H1 (cell line): Measurements from ENCODE around the gene EHBP1. TPM values are rescaled to one million over a fixed set of nuclear protein-coding genes. Genes with fewer than 3 reads are reported as not detected.

ENCODE experiments used
- CHD2 ChIP-seq: IDR thresholded peaks from 2 replicates; pipeline ENCODE4 v1.6.1; 2012; ENCODE audit warnings: low read length, improper control_type of control experiment
- CHD7 ChIP-seq: fragments of 300-600 bp; sonication (generic); IDR thresholded peaks from 2 replicates; pipeline ENCODE4 v1.7.1; 2012; ENCODE audit warnings: low read length, moderate library complexity, mild to moderate bottlenecking, inconsistent platforms; ENCODE audit not compliant: insufficient replicate concordance
- EGR1 ChIP-seq: IDR thresholded peaks from 2 replicates; pipeline ENCODE4 v1.6.1; 2011; ENCODE audit warnings: low read depth, low read length, borderline replicate concordance
- FOSL1 ChIP-seq: IDR thresholded peaks from 2 replicates; pipeline ENCODE4 v1.6.1; 2011; ENCODE audit warnings: mild to moderate bottlenecking, low read depth, low read length, moderate library complexity; ENCODE audit not compliant: insufficient read depth
- GABPA ChIP-seq: IDR thresholded peaks from 2 replicates; pipeline ENCODE4 v1.6.1; 2011; ENCODE audit warnings: mild to moderate bottlenecking, low read length, moderate library complexity, borderline replicate concordance; ENCODE audit not compliant: insufficient read depth
- GTF2F1 ChIP-seq: IDR thresholded peaks from 2 replicates; pipeline ENCODE4 v1.6.1; 2012; ENCODE audit warnings: low read depth, low read length, improper control_type of control experiment, borderline replicate concordance
- POLR2A ChIP-seq, 2 experiments: IDR thresholded peaks; 1 replicate in 1 of 2; 2 replicates in 1 of 2; pipeline ENCODE4 v1.6.1; 2011; ENCODE audit warnings: low read depth in 2 of 2, low read length in 2 of 2, mild to moderate bottlenecking in 2 of 2; ENCODE audit errors: control extremely low read depth in 1 of 2
- RBBP5 ChIP-seq: IDR thresholded peaks from 2 replicates; pipeline ENCODE4 v1.7.1; 2012; ENCODE audit warnings: low read depth, mild to moderate bottlenecking, inconsistent platforms, low read length, moderate library complexity, borderline replicate concordance
- RFX5 ChIP-seq: IDR thresholded peaks from 2 replicates; pipeline ENCODE4 v1.6.1; 2011; ENCODE audit warnings: low read depth, low read length, improper control_type of control experiment, borderline replicate concordance
- SAP30 ChIP-seq: fragments of 300-600 bp; sonication (generic); IDR thresholded peaks from 2 replicates; pipeline ENCODE4 v1.7.1; 2012; ENCODE audit warnings: low read length, moderate library complexity, mild to moderate bottlenecking, inconsistent platforms; ENCODE audit not compliant: insufficient read depth, insufficient replicate concordance
- SRF ChIP-seq: IDR thresholded peaks from 2 replicates; pipeline ENCODE4 v1.6.1; 2011; ENCODE audit warnings: mild to moderate bottlenecking, low read depth, low read length, moderate library complexity
- polyA plus RNA-seq, 7 experiments: library from polyadenylated mRNA; depleted of rRNA in 3 of 7; stranded (reverse) in 5 of 7; unstranded in 2 of 7; fragments of >200 nt in 5 of 7; fragments of 200-250 nt in 2 of 7; gene quantifications; 1 replicate in 5 of 7; 2 replicates in 1 of 7; 4 replicates in 1 of 7; pipeline versions ENCODE4 v1.2.1 to v1.2.3, GENCODE V29; 2011 to 2013; ENCODE audit warnings: missing spikeins in 2 of 7, mixed read lengths in 2 of 7
- total RNA-seq: library from RNA; stranded (reverse); fragmentation: NEBNext Ultra II Directional; extraction: Animal tissue kit (Norgen Biotek cat#: 25700); gene quantifications from 2 replicates; pipeline ENCODE4 v1.2.1, GENCODE V29; 2021

EHBP1 gene
- total and polyA plus RNA-seq, 2 of the 8 experiments (the other 6 are each of a cell fraction or from before 2014, with no cell fraction given), result 12.0 to 64.1 TPM

DNA sequence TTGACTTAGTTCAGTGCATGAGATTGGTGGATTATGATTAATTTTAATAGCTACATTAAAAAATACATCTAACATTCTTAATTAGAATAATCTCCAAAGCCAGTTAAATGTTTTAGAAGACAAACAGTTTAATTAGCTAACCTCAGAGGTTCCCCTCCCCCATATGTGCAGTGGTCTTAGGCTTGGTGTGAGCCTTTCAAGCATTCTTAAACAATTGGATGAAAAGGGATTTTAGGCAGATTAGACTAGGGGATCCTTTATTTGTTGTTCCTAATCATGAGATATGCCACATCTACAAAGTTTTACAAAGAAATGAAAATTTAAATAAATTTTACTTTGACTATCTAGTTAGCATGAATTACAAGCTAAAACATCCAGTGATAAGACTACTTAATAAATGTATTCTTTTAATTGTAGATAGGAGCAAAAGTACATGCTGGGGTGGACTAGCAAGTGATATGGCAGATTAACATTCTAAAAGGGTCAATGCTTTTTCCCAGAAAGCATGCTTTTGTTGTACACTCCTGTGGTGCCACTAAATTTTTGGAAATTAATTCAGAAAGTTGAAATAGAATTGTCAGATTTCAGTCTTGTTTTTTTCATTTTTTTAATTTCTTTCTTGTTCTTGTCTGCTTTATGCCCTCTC, 302.4 kb downstream of the EHBP1 start (continued):
- no peak for TF ChIP-seq CHD7
- TF ChIP-seq RBBP5, result no peak
- no peak for TF ChIP-seq GABPA
- no peak for TF ChIP-seq RFX5
- TF ChIP-seq SRF, result no peak
- TF ChIP-seq CHD2, result no peak
- no peak for TF ChIP-seq GTF2F1
- TF ChIP-seq SAP30, result no peak
- no peak for TF ChIP-seq POLR2A (IDR thresholded peaks at IDR 0.05; ENCODE audit: control extremely low read depth in 1 of 2, low read depth in 2 of 2, low read length in 2 of 2)
- TF ChIP-seq EGR1, result no peak
- TF ChIP-seq FOSL1, result no peak
